Germinal center (tissue), 1 donor: ENCODE results near the gene BRDT.

Experiments
- DNase-seq: peaks from one replicate; pipeline ENCODE4 v3.0.0; 2012; ENCODE audit warnings: mixed read lengths, low spot score

BRDT gene

GRCh38 chr1:91949356-91949699 is at the start of gene BRDT:
TSS of gene BRDT (plus strand) at chr1:91949401. CDS start at chr1:91962755, 13,354 bp downstream.
- no peak for DNase-seq

- no peak for DNase-seq
These were observed 48.6 kb upstream of the BRDT start for GRCh38 chr1:91900562-91900961.

- no peak for DNase-seq
These were observed 48.0 kb upstream of the BRDT start for GRCh38 chr1:91901231-91901630.

- no peak for DNase-seq
These were observed 36.9 kb upstream of the BRDT start for GRCh38 chr1:91912266-91912665.

- DNase-seq = no peak
These were observed 36.2 kb upstream of the BRDT start for GRCh38 chr1:91913018-91913417.

GRCh38 chr1:91916046-91916445 is 33.2 kb upstream of the BRDT start:
- no peak for DNase-seq

- DNase-seq = no peak
These were observed 32.3 kb upstream of the BRDT start for GRCh38 chr1:91916811-91917460.

- DNase-seq = no peak
These were observed 29.2 kb upstream of the BRDT start for GRCh38 chr1:91919962-91920361.

GRCh38 chr1:91924146-91924545 is 25.1 kb upstream of the BRDT start:
- DNase-seq = no peak

GRCh38 chr1:91925644-91926435 is 23.4 kb upstream of the BRDT start:
- DNase-seq = no peak

- DNase-seq = no peak
These were observed 21.2 kb upstream of the BRDT start for GRCh38 chr1:91928026-91928425.

GRCh38 chr1:91929250-91929649 is 20.0 kb upstream of the BRDT start:
- DNase-seq = no peak

- no peak for DNase-seq
These were observed 11.6 kb upstream of the BRDT start for GRCh38 chr1:91937613-91938012.

- no peak for DNase-seq
These were observed 8.7 kb upstream of the BRDT start for GRCh38 chr1:91940496-91940895.

GRCh38 chr1:91944087-91944486 is 5.1 kb upstream of the BRDT start:
- no peak for DNase-seq

- DNase-seq = no peak
These were observed 1.1 kb upstream of the BRDT start for GRCh38 chr1:91948097-91948496.

- DNase-seq = no peak
These were observed 473 bp upstream of the BRDT start for GRCh38 chr1:91948501-91949355.

GRCh38 chr1:91952187-91952586 is 3.0 kb downstream of the BRDT start:
- DNase-seq = no peak

GRCh38 chr1:91958926-91959325 is 9.7 kb downstream of the BRDT start:
- no peak for DNase-seq

GRCh38 chr1:91968334-91968733 is 19.1 kb downstream of the BRDT start:
- DNase-seq = no peak

- no peak for DNase-seq
These were observed 30.2 kb downstream of the BRDT start for GRCh38 chr1:91979383-91979782.

- no peak for DNase-seq
These were observed 31.5 kb downstream of the BRDT start for GRCh38 chr1:91980663-91981062.
